Gastroesophageal sphincter (tissue), 3 donors: Measurements from ENCODE around the gene NKX3-2.

Experiments used
- EP300 ChIP-seq: sonication (generic); formaldehyde crosslinking; IDR thresholded peaks from one replicate; pipeline ENCODE4 v1.6.1; 2017; ENCODE audit warnings: antibody characterized with exemption, mild to moderate bottlenecking
- TF ChIP-seq, protein P1 (sequence below), 4 experiments: fragments of 200-600 bp in 2 of 4; fragments of 450-650 bp in 2 of 4; sonication (generic) in 1 of 4; IDR thresholded peaks; one replicate each; pipeline ENCODE4 v1.5.1; 2017 to 2019; ENCODE audit warnings: antibody characterized with exemption in 4 of 4, mild to moderate bottlenecking in 2 of 4, moderate library complexity in 2 of 4

DNA sequence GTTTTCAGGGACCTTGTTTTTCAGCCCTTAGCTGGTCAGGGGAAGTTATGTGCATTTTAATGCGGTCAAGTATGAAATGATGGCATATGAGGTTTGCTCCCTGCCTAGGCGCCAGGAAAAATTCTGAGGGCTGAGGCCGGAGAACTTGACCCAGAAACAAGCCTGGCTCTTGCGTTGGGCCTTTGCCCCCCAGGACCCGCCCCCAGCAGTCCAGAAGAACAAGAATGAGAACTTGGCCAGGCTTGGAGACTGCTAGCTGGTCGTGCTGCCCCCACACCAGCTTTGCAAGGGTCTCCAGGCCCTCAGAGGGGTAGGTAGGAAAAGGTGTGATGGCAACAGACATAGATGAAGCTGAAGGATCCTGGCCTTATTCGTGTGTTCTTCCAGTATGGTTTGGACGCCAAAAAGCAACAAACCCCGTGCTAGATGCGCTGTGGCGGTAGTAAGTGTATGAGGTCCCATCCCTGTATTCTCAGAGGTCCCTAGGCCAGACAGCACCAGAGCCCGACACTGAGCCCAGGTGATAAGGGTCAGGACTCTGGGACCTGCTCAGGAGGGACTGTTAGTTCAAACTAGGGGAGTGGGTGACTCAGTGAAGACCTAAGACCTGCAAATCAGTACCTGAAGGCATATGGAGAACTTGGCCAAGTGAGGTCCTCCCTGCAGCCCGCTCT is 10.5 kb downstream of the NKX3-2 start:
- no peak for TF ChIP-seq EP300
- TF ChIP-seq, protein P1, sequence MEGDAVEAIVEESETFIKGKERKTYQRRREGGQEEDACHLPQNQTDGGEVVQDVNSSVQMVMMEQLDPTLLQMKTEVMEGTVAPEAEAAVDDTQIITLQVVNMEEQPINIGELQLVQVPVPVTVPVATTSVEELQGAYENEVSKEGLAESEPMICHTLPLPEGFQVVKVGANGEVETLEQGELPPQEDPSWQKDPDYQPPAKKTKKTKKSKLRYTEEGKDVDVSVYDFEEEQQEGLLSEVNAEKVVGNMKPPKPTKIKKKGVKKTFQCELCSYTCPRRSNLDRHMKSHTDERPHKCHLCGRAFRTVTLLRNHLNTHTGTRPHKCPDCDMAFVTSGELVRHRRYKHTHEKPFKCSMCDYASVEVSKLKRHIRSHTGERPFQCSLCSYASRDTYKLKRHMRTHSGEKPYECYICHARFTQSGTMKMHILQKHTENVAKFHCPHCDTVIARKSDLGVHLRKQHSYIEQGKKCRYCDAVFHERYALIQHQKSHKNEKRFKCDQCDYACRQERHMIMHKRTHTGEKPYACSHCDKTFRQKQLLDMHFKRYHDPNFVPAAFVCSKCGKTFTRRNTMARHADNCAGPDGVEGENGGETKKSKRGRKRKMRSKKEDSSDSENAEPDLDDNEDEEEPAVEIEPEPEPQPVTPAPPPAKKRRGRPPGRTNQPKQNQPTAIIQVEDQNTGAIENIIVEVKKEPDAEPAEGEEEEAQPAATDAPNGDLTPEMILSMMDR (IDR thresholded peaks at IDR 0.05) = no peak
